Left hindlimb (tissue), 1 donor: ENCODE data around the gene HTR3A.

Experiments used
- DNase-seq: peaks from one replicate; pipeline ENCODE4 v3.0.0-alpha.2; 2018

The HTR3A gene

GRCh38 chr11:113980785-113981184, 5.9 kb downstream of the HTR3A start:
- DNase-seq: no peak

GRCh38 chr11:113982306-113982705, 7.4 kb downstream of the HTR3A start:
- no peak for DNase-seq

GRCh38 chr11:113984781-113985180, 9.9 kb downstream of the HTR3A start:
- no peak for DNase-seq

- DNase-seq: no peak
Observed at GRCh38 chr11:113985906-113986305, 11.0 kb downstream of the HTR3A start.

- DNase-seq: no peak
Observed at GRCh38 chr11:113986351-113987140, 11.6 kb downstream of the HTR3A start.

GRCh38 chr11:113989381-113989780, 14.5 kb downstream of the HTR3A start:
- no peak for DNase-seq

GRCh38 chr11:113989916-113990315, 15.0 kb downstream of the HTR3A start:
- no peak for DNase-seq

- peak; percentile 47 for DNase-seq
Observed at GRCh38 chr11:113991170-113991569, 16.3 kb downstream of the HTR3A start.

- no peak for DNase-seq
Observed at GRCh38 chr11:113991718-113992458, 17.0 kb downstream of the HTR3A start.

- no peak for DNase-seq
Observed at GRCh38 chr11:113992459-113993110, 17.7 kb downstream of the HTR3A start.

GRCh38 chr11:113994077-113994954, 19.4 kb downstream of the HTR3A start:
- no peak for DNase-seq

GRCh38 chr11:113997473-113997872, 22.6 kb downstream of the HTR3A start:
- no peak for DNase-seq

GRCh38 chr11:113998574-113998973, 23.7 kb downstream of the HTR3A start:
- DNase-seq: no peak

GRCh38 chr11:114000526-114000925, 25.6 kb downstream of the HTR3A start:
- no peak for DNase-seq

- no peak for DNase-seq
Observed at GRCh38 chr11:114001416-114001815, 26.5 kb downstream of the HTR3A start.

- no peak for DNase-seq
Observed at GRCh38 chr11:114008331-114008730, 33.4 kb downstream of the HTR3A start.

GRCh38 chr11:114010931-114011330, 36.0 kb downstream of the HTR3A start:
- DNase-seq: no peak

- no peak for DNase-seq
Observed at GRCh38 chr11:114011443-114011842, 36.5 kb downstream of the HTR3A start.

GRCh38 chr11:114015117-114015516, 40.2 kb downstream of the HTR3A start:
- DNase-seq: no peak

- DNase-seq: no peak
Observed at GRCh38 chr11:114016986-114017385, 42.1 kb downstream of the HTR3A start.

- DNase-seq: no peak
Observed at GRCh38 chr11:114017723-114018122, 42.8 kb downstream of the HTR3A start.

GRCh38 chr11:114019046-114019445, 44.1 kb downstream of the HTR3A start:
- no peak for DNase-seq

- no peak for DNase-seq
Observed at GRCh38 chr11:114019574-114019973, 44.7 kb downstream of the HTR3A start.
